Measurements from ENCODE around the gene TRIM14.
"Not testable (repeated sequence)": the region's sequence is repeated elsewhere in the genome, so short reads cannot be mapped to it uniquely, and the experiment has no call there.

TRIM14 gene

DNA sequence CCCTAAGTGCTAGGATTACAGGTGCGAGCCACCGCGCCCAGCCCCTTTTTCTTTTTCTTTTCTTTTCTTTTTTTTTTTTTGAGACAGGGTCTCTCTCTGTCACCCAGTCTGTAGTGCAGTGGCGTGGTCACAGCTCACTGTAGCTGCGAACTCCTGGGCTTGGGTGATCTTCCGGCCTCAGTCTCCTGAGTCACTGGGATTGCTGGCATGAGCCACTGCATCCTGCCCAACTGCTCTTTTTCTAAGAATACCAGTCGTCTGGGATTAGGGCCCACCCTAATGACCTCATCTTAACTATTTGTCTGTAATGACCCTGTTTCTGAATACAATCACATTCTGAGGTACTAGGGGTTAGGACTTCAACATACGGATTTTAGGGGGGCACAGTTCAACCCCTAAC, 96.6 kb downstream of the TRIM14 start:
- Histone ChIP-seq H3K4me1 (ENCODE audit: low read depth, poor library complexity, severe bottlenecking) (peaks cover 10% of the 10 kb centered on the region), H3K79me2 (ENCODE audit: insufficient read depth, low read depth) (no peaks in the 10 kb centered on the region), H2AFZ (ENCODE audit: low read depth) (no peak overlapping the region), H3K4me2 (no peak overlapping the region), H3K27me3 (ENCODE audit: insufficient read depth, low read depth) (no peaks in the 10 kb centered on the region), H3K36me3 (ENCODE audit: insufficient read depth) (peaks cover 3% of the 10 kb centered on the region; the same call in 1 of the 2 replicates), H3K27ac (no peak overlapping the region), H4K20me1 (ENCODE audit: insufficient read depth) (no peaks in the 10 kb centered on the region), H3K9ac (no peak overlapping the region), H3K4me3 (IDR thresholded peaks at IDR 0.05; ENCODE audit: insufficient read depth, low read depth, low read length) (no peak overlapping the region)
- TF ChIP-seq, protein P1, sequence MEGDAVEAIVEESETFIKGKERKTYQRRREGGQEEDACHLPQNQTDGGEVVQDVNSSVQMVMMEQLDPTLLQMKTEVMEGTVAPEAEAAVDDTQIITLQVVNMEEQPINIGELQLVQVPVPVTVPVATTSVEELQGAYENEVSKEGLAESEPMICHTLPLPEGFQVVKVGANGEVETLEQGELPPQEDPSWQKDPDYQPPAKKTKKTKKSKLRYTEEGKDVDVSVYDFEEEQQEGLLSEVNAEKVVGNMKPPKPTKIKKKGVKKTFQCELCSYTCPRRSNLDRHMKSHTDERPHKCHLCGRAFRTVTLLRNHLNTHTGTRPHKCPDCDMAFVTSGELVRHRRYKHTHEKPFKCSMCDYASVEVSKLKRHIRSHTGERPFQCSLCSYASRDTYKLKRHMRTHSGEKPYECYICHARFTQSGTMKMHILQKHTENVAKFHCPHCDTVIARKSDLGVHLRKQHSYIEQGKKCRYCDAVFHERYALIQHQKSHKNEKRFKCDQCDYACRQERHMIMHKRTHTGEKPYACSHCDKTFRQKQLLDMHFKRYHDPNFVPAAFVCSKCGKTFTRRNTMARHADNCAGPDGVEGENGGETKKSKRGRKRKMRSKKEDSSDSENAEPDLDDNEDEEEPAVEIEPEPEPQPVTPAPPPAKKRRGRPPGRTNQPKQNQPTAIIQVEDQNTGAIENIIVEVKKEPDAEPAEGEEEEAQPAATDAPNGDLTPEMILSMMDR (conservative IDR thresholded peaks at IDR 0.05; ENCODE audit: low read depth, low read length): no peak

DNA sequence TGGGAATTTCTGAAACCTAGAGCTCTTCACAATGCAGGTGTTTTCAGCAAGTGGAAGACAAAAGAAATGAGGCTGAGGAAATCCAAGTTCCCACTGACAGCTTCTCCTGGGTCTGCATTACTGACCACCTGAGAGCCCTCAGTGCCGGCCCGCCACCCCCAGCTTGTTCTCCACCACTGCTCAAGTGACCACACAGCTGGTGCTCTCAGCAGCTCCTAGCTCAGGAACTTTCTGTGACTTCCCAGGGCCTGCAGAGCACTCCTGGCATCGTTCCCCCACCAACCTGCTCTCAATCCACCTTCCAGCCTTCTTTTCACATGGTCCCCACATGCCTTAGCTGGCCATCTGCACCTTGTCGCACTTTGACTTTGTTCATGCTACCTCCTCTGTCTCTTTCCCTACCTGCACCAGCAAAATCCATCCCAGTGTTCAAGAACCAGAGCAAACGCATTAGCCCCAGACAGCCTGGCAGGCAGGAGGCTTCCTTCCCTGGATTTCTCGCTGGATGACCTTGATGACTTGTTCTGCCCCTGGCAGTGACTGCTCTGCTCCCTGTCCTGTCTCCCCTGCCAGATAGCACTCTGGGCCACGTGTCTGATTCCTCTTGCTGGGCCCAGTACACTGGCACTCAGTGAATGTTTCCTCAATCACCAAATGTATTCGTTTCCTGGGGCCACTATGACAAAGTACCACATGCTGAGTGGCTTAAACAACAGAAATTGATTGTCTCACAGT, 97.5 kb downstream of the TRIM14 start:
- Histone ChIP-seq H3K4me1 (ENCODE audit: low read depth, poor library complexity, severe bottlenecking) (peaks cover 20% of the 10 kb centered on the region), H4K20me1 (ENCODE audit: insufficient read depth) (no peaks in the 10 kb centered on the region), H3K36me3 (ENCODE audit: insufficient read depth) (peaks cover 3% of the 10 kb centered on the region; the same call in 1 of the 2 replicates), H3K4me2 (no peak overlapping the region), H3K79me2 (ENCODE audit: insufficient read depth, low read depth) (no peaks in the 10 kb centered on the region), H2AFZ (ENCODE audit: low read depth) (no peak overlapping the region), H3K27me3 (ENCODE audit: insufficient read depth, low read depth) (no peaks in the 10 kb centered on the region), H3K27ac (no peak overlapping the region; the same call in 1 of the 2 replicates), H3K4me3 (IDR thresholded peaks at IDR 0.05; ENCODE audit: insufficient read depth, low read depth, low read length) (no peak overlapping the region), H3K9ac (no peak overlapping the region)
- TF ChIP-seq, protein P1 (conservative IDR thresholded peaks at IDR 0.05; ENCODE audit: low read depth, low read length): no peak

DNA sequence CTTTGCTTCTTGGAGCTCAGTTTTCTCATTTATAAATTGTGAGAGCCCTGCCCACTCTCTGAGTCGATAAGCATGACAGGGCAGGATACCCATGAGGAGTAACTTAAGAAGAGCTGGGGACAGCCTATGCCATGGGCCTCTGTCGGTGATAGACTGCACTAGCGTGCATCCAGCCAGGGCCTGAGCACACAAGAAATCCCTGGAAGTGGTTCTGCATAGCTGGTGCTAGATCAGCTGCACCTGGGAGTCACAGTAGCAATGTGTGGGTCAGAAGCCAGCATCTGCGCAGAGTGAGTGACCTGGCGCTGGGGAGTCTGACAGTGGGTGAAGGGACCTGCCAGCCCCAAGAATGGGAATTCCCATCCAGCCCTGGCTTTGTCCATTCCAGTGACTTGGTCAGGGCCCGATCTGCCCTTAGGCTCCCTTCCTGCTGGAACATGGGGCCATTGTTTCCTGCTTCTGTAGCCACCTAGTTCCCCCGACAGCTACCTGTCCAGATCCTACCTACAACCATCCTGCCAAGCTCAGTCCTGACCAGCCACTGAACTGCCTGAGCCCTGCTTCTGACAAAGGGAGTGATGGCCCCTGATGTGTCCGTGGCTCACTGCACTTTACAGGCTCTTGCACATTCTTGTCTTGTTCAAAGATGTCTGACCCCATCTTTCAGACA, 98.4 kb downstream of the TRIM14 start:
- H4K20me1 ChIP-seq (ENCODE audit: insufficient read depth): no peaks in the 10 kb centered on the region

DNA sequence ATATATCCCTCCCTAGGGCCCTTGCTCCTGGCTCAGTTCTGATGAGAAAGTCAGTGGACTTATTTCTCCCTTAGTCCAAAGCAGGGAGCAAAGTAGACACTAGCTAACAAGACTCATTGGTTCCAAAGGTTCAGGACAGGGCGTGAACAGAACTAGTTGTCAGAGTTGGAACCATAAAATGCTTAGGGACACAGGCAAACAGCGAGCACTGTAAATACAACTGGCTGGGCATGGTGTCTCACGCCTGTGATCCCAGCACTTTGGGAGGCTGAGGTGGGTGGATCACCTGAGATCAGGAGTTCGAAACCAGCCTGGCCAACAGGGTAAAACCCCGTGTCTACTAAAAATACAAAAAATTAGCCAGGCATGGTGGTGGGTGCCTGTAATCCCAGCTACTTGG, 99.2 kb downstream of the TRIM14 start:
- not testable (repeated sequence) for H2AFZ ChIP-seq (ENCODE audit: low read depth); H3K27ac ChIP-seq; H3K9ac ChIP-seq; H3K79me2 ChIP-seq (ENCODE audit: insufficient read depth, low read depth); H3K4me2 ChIP-seq; H3K4me3 ChIP-seq (IDR thresholded peaks at IDR 0.05; ENCODE audit: insufficient read depth, low read depth, low read length); H4K20me1 ChIP-seq (ENCODE audit: insufficient read depth); H3K27me3 ChIP-seq (ENCODE audit: insufficient read depth, low read depth)
- Histone ChIP-seq H3K36me3 (ENCODE audit: insufficient read depth) (peaks cover 12% of the 10 kb centered on the region; the same call in 1 of the 2 replicates), H3K4me1 (ENCODE audit: low read depth, poor library complexity, severe bottlenecking) (peaks cover 36% of the 10 kb centered on the region)

More for the DNA sequence above, 98.4 kb downstream of the TRIM14 start:
- H3K4me1 ChIP-seq (ENCODE audit: low read depth, poor library complexity, severe bottlenecking): peaks cover 29% of the 10 kb centered on the region
- H2AFZ ChIP-seq (ENCODE audit: low read depth): no peak overlapping the region
- H3K9ac ChIP-seq: no peak overlapping the region
- TF ChIP-seq, protein P1 (conservative IDR thresholded peaks at IDR 0.05; ENCODE audit: low read depth, low read length): no peak
- no peak overlapping the region for H3K4me3 ChIP-seq (IDR thresholded peaks at IDR 0.05; ENCODE audit: insufficient read depth, low read depth, low read length)
- no peak overlapping the region; the same call in 1 of the 2 replicates for H3K27ac ChIP-seq
- peaks cover 5% of the 10 kb centered on the region; the same call in 1 of the 2 replicates for H3K36me3 ChIP-seq (ENCODE audit: insufficient read depth)
- no peaks in the 10 kb centered on the region for H3K79me2 ChIP-seq (ENCODE audit: insufficient read depth, low read depth)
- no peaks in the 10 kb centered on the region for H3K27me3 ChIP-seq (ENCODE audit: insufficient read depth, low read depth)
- no peak overlapping the region for H3K4me2 ChIP-seq
